NK-92 treated with Interleukin-12 subunit alpha and Interleukin-12 subunit beta, amount 100 ng/mL, for 24 hours (cell line): ENCODE data around the gene RAB11B.
A peak's percentile ranks its signal among the peaks of the same experiment; 100 is the strongest.
"Not testable (repeated sequence)": the region's sequence is repeated elsewhere in the genome, so short reads cannot be mapped to it uniquely, and the experiment has no call there.

Experiments used
- DNase-seq: peaks from one replicate; lab custom pipeline; 2025; lab: John Stamatoyannopoulos, UW

The RAB11B gene

GRCh38 chr19:8389891-8390616 is at the start of gene RAB11B:
Gene RAB11B (plus strand): TSS chr19:8390360. CDS start chr19:8390417, 57 bp downstream.
- peak; percentile 99 for DNase-seq

- not testable (repeated sequence) for DNase-seq
These were observed 48.7 kb upstream of the RAB11B start for GRCh38 chr19:8341504-8341903.

GRCh38 chr19:8342316-8342683 is 47.9 kb upstream of the RAB11B start:
- DNase-seq = no peak

GRCh38 chr19:8342684-8343482 is 47.3 kb upstream of the RAB11B start, which contains the start of gene KANK3:
Gene KANK3 (minus strand): TSS chr19:8343262. CDS start chr19:8337828, 5,434 bp downstream.
- DNase-seq = no peak

GRCh38 chr19:8343483-8343844 is 46.7 kb upstream of the RAB11B start:
- no peak for DNase-seq

GRCh38 chr19:8349629-8350372 is 40.4 kb upstream of the RAB11B start:
- DNase-seq = not testable (repeated sequence)

GRCh38 chr19:8352134-8352827 is 37.9 kb upstream of the RAB11B start:
- DNase-seq = no peak

- not testable (repeated sequence) for DNase-seq
These were observed 37.3 kb upstream of the RAB11B start for GRCh38 chr19:8352845-8353244.

- DNase-seq = peak; percentile 46
These were observed 34.3 kb upstream of the RAB11B start for GRCh38 chr19:8355631-8356402.

- no peak for DNase-seq
These were observed 33.1 kb upstream of the RAB11B start for GRCh38 chr19:8357007-8357521.

- no peak for DNase-seq
These were observed 31.2 kb upstream of the RAB11B start for GRCh38 chr19:8358948-8359347.

GRCh38 chr19:8360196-8360595 is 30.0 kb upstream of the RAB11B start:
- DNase-seq = no peak

- DNase-seq = no peak
These were observed 28.0 kb upstream of the RAB11B start for GRCh38 chr19:8361921-8362793.

GRCh38 chr19:8363803-8364771 is 26.1 kb upstream of the RAB11B start, which contains the start of gene ANGPTL4:
Gene ANGPTL4 (plus strand): TSS chr19:8364155. CDS start chr19:8364322, 167 bp downstream.
- no peak for DNase-seq

- DNase-seq = no peak
These were observed 24.0 kb upstream of the RAB11B start for GRCh38 chr19:8366121-8366581.

- no peak for DNase-seq
These were observed 23.2 kb upstream of the RAB11B start for GRCh38 chr19:8366961-8367326.

GRCh38 chr19:8367327-8368001 is 22.7 kb upstream of the RAB11B start:
- DNase-seq = no peak
